HPDE6-E6E7 (cell line): ENCODE results near the gene NELFB.

ENCODE experiments used
- DNase-seq: peaks from one replicate; pipeline ENCODE4 v3.0.0; 2011; ENCODE audit warnings: missing footprints; ENCODE audit errors: extremely low spot score

NELFB gene

GRCh38 chr9:137303151-137303892 lies 48.2 kb downstream of the NELFB start:
- DNase-seq: no peak

GRCh38 chr9:137303893-137304382 lies 48.8 kb downstream of the NELFB start:
- no peak for DNase-seq

- no peak for DNase-seq
Observed at GRCh38 chr9:137304383-137305059, 49.4 kb downstream of the NELFB start.

- no peak for DNase-seq
Observed at GRCh38 chr9:137305060-137305797, 50.1 kb downstream of the NELFB start.

- DNase-seq: no peak
Observed at GRCh38 chr9:137305798-137306065, 50.6 kb downstream of the NELFB start.

GRCh38 chr9:137306066-137306849 lies 51.1 kb downstream of the NELFB start:
- DNase-seq: no peak

- DNase-seq: no peak
Observed at GRCh38 chr9:137306850-137307254, 51.7 kb downstream of the NELFB start.

GRCh38 chr9:137307255-137308056 lies 52.3 kb downstream of the NELFB start:
- no peak for DNase-seq

- no peak for DNase-seq
Observed at GRCh38 chr9:137308057-137308619, 53.0 kb downstream of the NELFB start.

GRCh38 chr9:137309368-137310188 lies 54.5 kb downstream of the NELFB start:
- no peak for DNase-seq

GRCh38 chr9:137310189-137311052 lies 55.3 kb downstream of the NELFB start:
- DNase-seq: no peak

GRCh38 chr9:137311171-137311985 lies 56.3 kb downstream of the NELFB start:
- DNase-seq: peak; percentile 94

GRCh38 chr9:137311986-137312851 lies 57.1 kb downstream of the NELFB start:
- no peak for DNase-seq

- DNase-seq: no peak
Observed at GRCh38 chr9:137312852-137313325, 57.8 kb downstream of the NELFB start.

GRCh38 chr9:137313326-137313936 lies 58.3 kb downstream of the NELFB start:
- DNase-seq: no peak

GRCh38 chr9:137313956-137314560 lies 58.9 kb downstream of the NELFB start:
- no peak for DNase-seq
